HEK293 (cell line): Measurements from ENCODE around the gene DOCK1.

Source experiments
- CTCF ChIA-PET: fragments of 350-600 bp; formaldehyde crosslinking; extraction: SDS; loops from one replicate; lab custom pipeline; 2021; ENCODE audit warnings: antibody characterized with exemption; lab: Yijun Ruan, JAX
- POLR2A ChIA-PET: fragments of 300-600 bp; formaldehyde crosslinking; extraction: SDS; loops from one replicate; lab custom pipeline; 2020; ENCODE audit warnings: antibody characterized with exemption, inconsistent platforms; lab: Yijun Ruan, JAX
- H3K27ac ChIP-seq: fragments of 200-500 bp; sonication (Bioruptor generic); 2 replicates; pipeline ENCODE4 v1.5.1; 2014; ENCODE audit warnings: low read depth, low read length, control low read depth, inconsistent platforms; ENCODE audit errors: extremely low read depth
- H3K36me3 ChIP-seq, 2 experiments: fragments of 200-500 bp in 1 of 2; sonication (Bioruptor generic) in 1 of 2; 1 replicate in 1 of 2; 2 replicates in 1 of 2; pipeline ENCODE4 v1.5.1; 2014 to 2017; ENCODE audit warnings: inconsistent platforms in 2 of 2, low read length in 2 of 2; ENCODE audit not compliant: control insufficient read depth in 2 of 2, insufficient read depth in 1 of 2
- H3K4me1 ChIP-seq: fragments of 200-500 bp; sonication (Bioruptor generic); 2 replicates; pipeline ENCODE4 v1.5.1; 2014; ENCODE audit warnings: mild to moderate bottlenecking, low read length, inconsistent platforms; ENCODE audit not compliant: control insufficient read depth, insufficient read depth
- H3K4me3 ChIP-seq: 2 replicates; pipeline ENCODE4 v1.5.1; 2011; ENCODE audit warnings: low read depth, mild to moderate bottlenecking, control low read depth, low read length, moderate library complexity
- H3K9me3 ChIP-seq: fragments of 200-500 bp; sonication (Bioruptor generic); 2 replicates; pipeline ENCODE4 v1.5.1; 2014; ENCODE audit warnings: low read depth, low read length, inconsistent platforms; ENCODE audit not compliant: control insufficient read depth, insufficient read depth
- HOXA7 ChIP-seq: sonication (generic); formaldehyde crosslinking; IDR thresholded peaks from 2 replicates; pipeline ENCODE4 v1.8.1; 2022; ENCODE audit warnings: missing genetic modification reagents, borderline replicate concordance
- IKZF3 ChIP-seq: fragments of 450-650 bp; IDR thresholded peaks from 2 replicates; pipeline ENCODE4 v1.5.0; 2018; ENCODE audit warnings: missing biosample characterization, mild to moderate bottlenecking, missing genetic modification characterization, moderate library complexity
- KLF16 ChIP-seq: fragments of 450-650 bp; formaldehyde crosslinking; IDR thresholded peaks from 2 replicates; pipeline ENCODE4 v1.5.1; 2017; ENCODE audit warnings: missing biosample characterization, missing genetic modification characterization
- OSR2 ChIP-seq: fragments of 450-650 bp; formaldehyde crosslinking; IDR thresholded peaks from 2 replicates; pipeline ENCODE4 v1.5.1; 2016; ENCODE audit warnings: missing biosample characterization, missing genetic modification characterization
- PRDM2 ChIP-seq: fragments of 450-650 bp; formaldehyde crosslinking; IDR thresholded peaks from 2 replicates; pipeline ENCODE4 v1.5.1; 2016; ENCODE audit warnings: missing biosample characterization, missing genetic modification characterization, borderline replicate concordance
- PRDM4 ChIP-seq: fragments of 450-650 bp; formaldehyde crosslinking; IDR thresholded peaks from 2 replicates; pipeline ENCODE4 v1.5.1; 2017; ENCODE audit warnings: missing biosample characterization, missing genetic modification characterization
- TSHZ1 ChIP-seq: fragments of 450-650 bp; formaldehyde crosslinking; IDR thresholded peaks from 2 replicates; pipeline ENCODE4 v1.5.1; 2016; ENCODE audit warnings: missing biosample characterization, missing genetic modification characterization, borderline replicate concordance
- ZFP3 ChIP-seq: fragments of 450-650 bp; formaldehyde crosslinking; IDR thresholded peaks from 2 replicates; pipeline ENCODE4 v1.5.1; 2016; ENCODE audit warnings: low read depth, missing biosample characterization, missing genetic modification characterization
- ZFP41 ChIP-seq: fragments of 450-650 bp; formaldehyde crosslinking; IDR thresholded peaks from 2 replicates; pipeline ENCODE4 v1.5.1; 2016; ENCODE audit warnings: missing biosample characterization, missing genetic modification characterization, borderline replicate concordance
- ZNF114 ChIP-seq: fragments of 450-650 bp; formaldehyde crosslinking; IDR thresholded peaks from 2 replicates; pipeline ENCODE4 v1.5.0; 2017; ENCODE audit warnings: missing biosample characterization, missing genetic modification characterization
- ZNF404 ChIP-seq: fragments of 450-650 bp; formaldehyde crosslinking; IDR thresholded peaks from 2 replicates; pipeline ENCODE4 v1.5.1; 2017; ENCODE audit warnings: missing biosample characterization, missing genetic modification characterization
- ZNF501 ChIP-seq: fragments of 450-650 bp; formaldehyde crosslinking; IDR thresholded peaks from 2 replicates; pipeline ENCODE4 v1.5.1; 2016; ENCODE audit warnings: missing biosample characterization, missing genetic modification characterization
- ZNF530 ChIP-seq: fragments of 450-650 bp; formaldehyde crosslinking; IDR thresholded peaks from 2 replicates; pipeline ENCODE4 v1.5.1; 2016; ENCODE audit warnings: low read depth, missing biosample characterization, missing genetic modification characterization
- ZNF549 ChIP-seq: fragments of 450-650 bp; IDR thresholded peaks from 2 replicates; pipeline ENCODE4 v1.5.1; 2018; ENCODE audit warnings: missing biosample characterization, missing genetic modification characterization, mild to moderate bottlenecking, inconsistent platforms, moderate library complexity
- ZNF555 ChIP-seq: fragments of 450-650 bp; formaldehyde crosslinking; conservative IDR thresholded peaks from 2 replicates; pipeline ENCODE4 v1.5.1; 2017; ENCODE audit warnings: missing biosample characterization, mild to moderate bottlenecking, missing genetic modification characterization, inconsistent platforms
- ZNF558 ChIP-seq: fragments of 450-650 bp; formaldehyde crosslinking; IDR thresholded peaks from 2 replicates; pipeline ENCODE4 v1.5.1; 2016; ENCODE audit warnings: missing biosample characterization, missing genetic modification characterization
- ZNF707 ChIP-seq: fragments of 450-650 bp; formaldehyde crosslinking; IDR thresholded peaks from 2 replicates; pipeline ENCODE4 v1.5.1; 2016; ENCODE audit warnings: missing biosample characterization, missing genetic modification characterization
- ZNF76 ChIP-seq: fragments of 450-650 bp; formaldehyde crosslinking; IDR thresholded peaks from 2 replicates; pipeline ENCODE4; 2016; ENCODE audit warnings: low read depth, missing biosample characterization, missing genetic modification characterization, borderline replicate concordance
- TF ChIP-seq, protein P1 (sequence below): fragments of 450-650 bp; formaldehyde crosslinking; conservative IDR thresholded peaks from 2 replicates; pipeline ENCODE4 v1.5.1; 2016; ENCODE audit warnings: low read depth, missing biosample characterization, missing genetic modification characterization
- TF ChIP-seq, protein P2 (sequence below): fragments of 450-650 bp; formaldehyde crosslinking; IDR thresholded peaks from 2 replicates; pipeline ENCODE4 v1.5.1; 2016; ENCODE audit warnings: missing biosample characterization, missing genetic modification characterization

Gene DOCK1

DNA sequence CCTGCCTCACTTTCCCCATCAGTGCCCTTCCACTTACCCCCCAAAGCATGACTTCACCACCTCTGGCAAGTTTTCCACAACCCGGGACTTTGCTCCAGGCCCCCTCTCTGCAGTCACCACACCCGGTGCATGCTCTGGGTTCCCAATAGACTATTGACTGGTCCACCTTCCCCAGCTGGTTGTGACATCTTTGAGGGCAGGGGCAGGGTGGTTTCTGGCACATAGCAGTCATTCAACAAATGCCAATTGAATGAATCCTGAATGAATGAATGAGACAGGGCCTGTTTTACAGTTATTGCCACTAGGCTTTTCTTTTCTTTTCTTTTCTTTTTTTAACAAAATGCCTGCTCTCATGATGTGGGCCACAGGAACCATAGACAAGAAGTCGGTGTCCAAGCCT, 28.8 kb upstream of the DOCK1 start (continued):
- TF ChIP-seq, protein P1, sequence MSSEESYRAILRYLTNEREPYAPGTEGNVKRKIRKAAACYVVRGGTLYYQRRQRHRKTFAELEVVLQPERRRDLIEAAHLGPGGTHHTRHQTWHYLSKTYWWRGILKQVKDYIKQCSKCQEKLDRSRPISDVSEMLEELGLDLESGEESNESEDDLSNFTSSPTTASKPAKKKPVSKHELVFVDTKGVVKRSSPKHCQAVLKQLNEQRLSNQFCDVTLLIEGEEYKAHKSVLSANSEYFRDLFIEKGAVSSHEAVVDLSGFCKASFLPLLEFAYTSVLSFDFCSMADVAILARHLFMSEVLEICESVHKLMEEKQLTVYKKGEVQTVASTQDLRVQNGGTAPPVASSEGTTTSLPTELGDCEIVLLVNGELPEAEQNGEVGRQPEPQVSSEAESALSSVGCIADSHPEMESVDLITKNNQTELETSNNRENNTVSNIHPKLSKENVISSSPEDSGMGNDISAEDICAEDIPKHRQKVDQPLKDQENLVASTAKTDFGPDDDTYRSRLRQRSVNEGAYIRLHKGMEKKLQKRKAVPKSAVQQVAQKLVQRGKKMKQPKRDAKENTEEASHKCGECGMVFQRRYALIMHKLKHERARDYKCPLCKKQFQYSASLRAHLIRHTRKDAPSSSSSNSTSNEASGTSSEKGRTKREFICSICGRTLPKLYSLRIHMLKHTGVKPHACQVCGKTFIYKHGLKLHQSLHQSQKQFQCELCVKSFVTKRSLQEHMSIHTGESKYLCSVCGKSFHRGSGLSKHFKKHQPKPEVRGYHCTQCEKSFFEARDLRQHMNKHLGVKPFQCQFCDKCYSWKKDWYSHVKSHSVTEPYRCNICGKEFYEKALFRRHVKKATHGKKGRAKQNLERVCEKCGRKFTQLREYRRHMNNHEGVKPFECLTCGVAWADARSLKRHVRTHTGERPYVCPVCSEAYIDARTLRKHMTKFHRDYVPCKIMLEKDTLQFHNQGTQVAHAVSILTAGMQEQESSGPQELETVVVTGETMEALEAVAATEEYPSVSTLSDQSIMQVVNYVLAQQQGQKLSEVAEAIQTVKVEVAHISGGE (tag by site-specific recombination), result no peak
- no peak for TF ChIP-seq IKZF3 (tag by site-specific recombination)

DNA sequence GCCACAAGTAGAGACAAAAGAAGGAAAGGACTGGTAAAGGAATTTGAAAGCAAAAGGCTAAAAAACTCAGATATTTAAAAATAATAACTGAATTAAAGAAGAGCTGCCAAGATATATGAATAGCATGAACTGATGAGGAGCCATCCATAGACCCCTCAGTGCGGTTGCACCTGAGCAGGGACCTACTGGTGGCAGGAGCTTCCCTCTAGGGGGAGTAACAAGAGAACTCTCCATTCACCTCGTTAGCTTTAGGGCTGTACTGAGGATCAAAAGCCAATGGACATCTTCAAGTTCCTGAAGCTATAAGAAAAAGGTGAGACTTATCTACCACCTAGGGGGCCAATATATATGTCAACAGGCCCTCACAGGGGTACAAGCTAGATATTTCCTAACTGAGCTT, 27.8 kb upstream of the DOCK1 start:
- no peak overlapping the region for H3K27ac ChIP-seq
- ChIA-PET POLR2A (no interaction called here), CTCF (no interaction called here)
- no peaks in the 10 kb centered on the region for H3K36me3 ChIP-seq
- no peak overlapping the region for H3K4me3 ChIP-seq
- H3K4me1 ChIP-seq, result no peaks in the 10 kb centered on the region
- TF ChIP-seq ZNF549 (tag by site-specific recombination), result no peak
- TF ChIP-seq ZNF76 (tag by site-specific recombination), result no peak
- TF ChIP-seq TSHZ1, result no peak
- TF ChIP-seq, protein P2, sequence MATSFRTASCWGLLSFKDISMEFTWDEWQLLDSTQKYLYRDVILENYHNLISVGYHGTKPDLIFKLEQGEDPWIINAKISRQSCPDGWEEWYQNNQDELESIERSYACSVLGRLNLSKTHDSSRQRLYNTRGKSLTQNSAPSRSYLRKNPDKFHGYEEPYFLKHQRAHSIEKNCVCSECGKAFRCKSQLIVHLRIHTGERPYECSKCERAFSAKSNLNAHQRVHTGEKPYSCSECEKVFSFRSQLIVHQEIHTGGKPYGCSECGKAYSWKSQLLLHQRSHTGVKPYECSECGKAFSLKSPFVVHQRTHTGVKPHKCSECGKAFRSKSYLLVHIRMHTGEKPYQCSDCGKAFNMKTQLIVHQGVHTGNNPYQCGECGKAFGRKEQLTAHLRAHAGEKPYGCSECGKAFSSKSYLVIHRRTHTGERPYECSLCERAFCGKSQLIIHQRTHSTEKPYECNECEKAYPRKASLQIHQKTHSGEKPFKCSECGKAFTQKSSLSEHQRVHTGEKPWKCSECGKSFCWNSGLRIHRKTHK (tag by site-specific recombination), result no peak
- TF ChIP-seq ZNF404 (tag by site-specific recombination), result no peak
- TF ChIP-seq PRDM2, result no peak
- no peak for TF ChIP-seq ZNF530
- TF ChIP-seq ZNF558 (tag by site-specific recombination), result no peak
- TF ChIP-seq KLF16 (tag by site-specific recombination), result no peak
- TF ChIP-seq ZFP41, result no peak
- TF ChIP-seq HOXA7, result no peak
- TF ChIP-seq ZNF114 (tag by site-specific recombination), result no peak
- TF ChIP-seq OSR2, result no peak
- TF ChIP-seq ZNF707 (tag by site-specific recombination), result no peak
- TF ChIP-seq ZNF555 (tag by site-specific recombination), result no peak
- no peak for TF ChIP-seq ZNF501 (tag by site-specific recombination)
- TF ChIP-seq PRDM4 (tag by site-specific recombination), result no peak
- no peak for TF ChIP-seq ZFP3 (tag by site-specific recombination)
- no peaks in the 10 kb centered on the region for H3K9me3 ChIP-seq
